K562 (cell line): ENCODE results near the gene ZNF521. TPM values are rescaled to one million over a fixed set of nuclear protein-coding genes. Genes with fewer than 3 reads are reported as not detected.

Experiments
- ATAC-seq: fragments of 200-7000 bp; cut with Tn5 transposase; 3 replicates; pipeline ENCODE4 v1.9.1; 2020; ENCODE audit warnings: moderate library complexity
- BruUV-seq: library from RNA; stranded (reverse); fragments of 400-500 nt; replicated peaks from 2 replicates; lab custom pipeline; 2021; lab: Mats Ljungman, UMichigan
- CTCF ChIA-PET: fragments of 300-600 bp; formaldehyde crosslinking; extraction: SDS; loops from one replicate; lab custom pipeline; 2021; ENCODE audit warnings: low intra/inter-chr PET ratio; lab: Yijun Ruan, JAX
- POLR2A ChIA-PET: fragments of 300-600, 350-650 bp; sonication (Branson Sonifier 250); formaldehyde crosslinking; extraction: SDS; loops from one replicate; lab custom pipeline; 2021; ENCODE audit warnings: antibody characterized with exemption, inconsistent platforms; lab: Yijun Ruan, JAX
- DNase-seq, 4 experiments: peaks; one replicate each; pipeline versions ENCODE4 v3.0.0 to v3.0.0-alpha.2; 2011 to 2018; ENCODE audit warnings: low spot score in 3 of 4, mixed read lengths in 3 of 4; ENCODE audit errors: extremely low read depth in 1 of 4
- FAIRE-seq: peaks from 2 replicates; lab custom pipeline; 2011; peaks lifted over from hg19 to GRCh38; lab: Jason Lieb, UNC
- H2AFZ ChIP-seq: 2 replicates; pipeline ENCODE4 v1.6.0; 2011; ENCODE audit warnings: low read depth, low read length, control low read depth, inconsistent platforms
- H3K27ac ChIP-seq: fragments of 200-600 bp; 3 replicates; pipeline ENCODE4 v1.8.0; 2011; ENCODE audit warnings: low read depth, mild to moderate bottlenecking, control low read depth, inconsistent platforms, low read length, moderate library complexity, mixed read lengths; ENCODE audit errors: extremely low read depth
- H3K27me3 ChIP-seq, 2 experiments: fragments of 300-600 bp in 1 of 2; 2 replicates in 1 of 2; 3 replicates in 1 of 2; pipeline versions ENCODE4 v1.6.0 to v1.8.0; 2011; ENCODE audit warnings: inconsistent platforms in 2 of 2, low read length in 2 of 2, mild to moderate bottlenecking in 1 of 2, mixed read lengths in 1 of 2, moderate library complexity in 1 of 2; ENCODE audit not compliant: control insufficient read depth in 2 of 2, insufficient read depth in 2 of 2
- H3K36me3 ChIP-seq: fragments of 300-600 bp; 3 replicates; pipeline ENCODE4 v1.8.0; 2011; ENCODE audit warnings: mild to moderate bottlenecking, low read length, inconsistent platforms; ENCODE audit not compliant: control insufficient read depth, insufficient read depth
- H3K4me1 ChIP-seq, 2 experiments: fragments of 200-600 bp in 1 of 2; replicated peaks in 1 of 2; 2 replicates in 1 of 2; 3 replicates in 1 of 2; pipeline versions ENCODE4 v1.5.1 to v1.8.0; 2011; ENCODE audit warnings: inconsistent platforms in 2 of 2, low read length in 2 of 2, mild to moderate bottlenecking in 1 of 2, mixed read lengths in 1 of 2, moderate library complexity in 1 of 2; ENCODE audit not compliant: control insufficient read depth in 2 of 2, insufficient read depth in 2 of 2
- H3K4me2 ChIP-seq: 2 replicates; pipeline ENCODE4 v1.6.1; 2011; ENCODE audit warnings: low read length, control low read depth, inconsistent platforms, mixed read lengths; ENCODE audit not compliant: insufficient read depth
- H3K4me3 ChIP-seq: fragments of 200-600 bp; sonication (generic), shearing (Covaris generic); 2 replicates; pipeline ENCODE4 v1.5.1; 2016; ENCODE audit warnings: control low read depth, inconsistent platforms
- H3K79me2 ChIP-seq: fragments of 200-600 bp; 3 replicates; pipeline ENCODE4 v1.8.0; 2011; ENCODE audit warnings: low read length, inconsistent platforms; ENCODE audit not compliant: control insufficient read depth, insufficient read depth
- H3K9ac ChIP-seq, 2 experiments: 2 replicates each; pipeline versions ENCODE4 v1.6.0 to v1.6.1; 2011; ENCODE audit warnings: low read depth in 2 of 2, low read length in 2 of 2, control low read depth in 1 of 2, inconsistent platforms in 1 of 2, mild to moderate bottlenecking in 1 of 2, mixed read lengths in 1 of 2; ENCODE audit not compliant: insufficient read depth in 1 of 2
- H3K9me1 ChIP-seq: one replicate; pipeline ENCODE4 v1.6.0; 2011; ENCODE audit warnings: inconsistent platforms, mild to moderate bottlenecking, low read length, moderate library complexity; ENCODE audit not compliant: control insufficient read depth, insufficient read depth
- H3K9me3 ChIP-seq: replicated peaks from 2 replicates; pipeline ENCODE4 v1.5.1; 2011; ENCODE audit warnings: low read depth, low read length, inconsistent platforms; ENCODE audit not compliant: control insufficient read depth, insufficient read depth
- H4K20me1 ChIP-seq: replicated peaks from 2 replicates; pipeline ENCODE4 v1.6.1; 2011; ENCODE audit warnings: low read length, inconsistent platforms, mixed read lengths; ENCODE audit not compliant: control insufficient read depth, insufficient read depth
- CHD7 ChIP-seq: fragments of 200-600 bp; sonication (generic); IDR thresholded peaks from one replicate; pipeline ENCODE4 v1.6.1; 2012; ENCODE audit warnings: mild to moderate bottlenecking, low read depth, low read length, inconsistent platforms
- MBD1 ChIP-seq: fragments of 250-450 bp; sonication (Bioruptor Pico); IDR thresholded peaks from 2 replicates; pipeline ENCODE4 v1.8.0; 2022; ENCODE audit warnings: inconsistent platforms
- SIN3A ChIP-seq, 2 experiments: fragments of 150-350 bp in 1 of 2; IDR thresholded peaks; 2 replicates each; pipeline ENCODE4 v1.6.1; 2011 to 2016; ENCODE audit warnings: borderline replicate concordance in 2 of 2, low read depth in 2 of 2, low read length in 2 of 2, mild to moderate bottlenecking in 2 of 2, moderate library complexity in 2 of 2; ENCODE audit not compliant: control insufficient read depth in 1 of 2
- ZNF274 ChIP-seq: IDR thresholded peaks from 2 replicates; pipeline ENCODE4 v1.6.1; 2011; ENCODE audit warnings: low read depth, mild to moderate bottlenecking, low read length, moderate library complexity, borderline replicate concordance
- WGBS: fragments of 100-300 bp; shearing (Covaris generic); methylation state at CpG from one replicate; pipeline ENCODE4 v1.1.6; 2016; ENCODE audit warnings: low coverage, mixed read lengths; ENCODE audit not compliant: insufficient coverage; ENCODE audit errors: missing lambda C conversion rate; 5-methylcytosine and 5-hydroxymethylcytosine counted together
- in situ Hi-C: fragments of 300-500 bp; cut with MboI; formaldehyde crosslinking; loops from 4 replicates; pipeline ENCODE4 v1.15.0; 2018; ENCODE audit warnings: inconsistent platforms, mixed read lengths
- intact Hi-C: fragments of 100-400 bp; cut with micrococcal nuclease; formaldehyde crosslinking; loops from 2 replicates; pipeline ENCODE4 v1.14.2; 2022
- polyA plus RNA-seq, 8 experiments: library from polyadenylated mRNA; depleted of rRNA in 4 of 8; stranded (reverse) in 5 of 8; unstranded in 3 of 8; fragments of >200 nt; fragmentation: Nextera tagmentation in 2 of 8; fragmentation: Illumina TruSeq in 1 of 8; extraction: Ambion mirVana in 2 of 8; extraction: Trizol in 1 of 8; gene quantifications; 2 replicates each; pipeline versions ENCODE4 v1.2.1 to v1.2.3, GENCODE V29; 2011 to 2014; ENCODE audit warnings: inconsistent platforms in 1 of 8, missing spikeins in 1 of 8
- total RNA-seq, 7 experiments: library from RNA; depleted of rRNA in 6 of 7; stranded (reverse); fragments of >200 nt in 6 of 7; fragmentation: Illumina TruSeq in 2 of 7; extraction: Trizol in 2 of 7; gene quantifications; 2 replicates each; pipeline versions ENCODE4 v1.2.1 to v1.2.3, GENCODE V29; 2011 to 2021; ENCODE audit warnings: low replicate concordance in 1 of 7

Gene ZNF521
- total and polyA plus RNA-seq, 9 of the 15 experiments (the other 6 are each of a cell fraction or from before 2014, with no cell fraction given): 1.2 to 5.8 (median 1.6) TPM

DNA sequence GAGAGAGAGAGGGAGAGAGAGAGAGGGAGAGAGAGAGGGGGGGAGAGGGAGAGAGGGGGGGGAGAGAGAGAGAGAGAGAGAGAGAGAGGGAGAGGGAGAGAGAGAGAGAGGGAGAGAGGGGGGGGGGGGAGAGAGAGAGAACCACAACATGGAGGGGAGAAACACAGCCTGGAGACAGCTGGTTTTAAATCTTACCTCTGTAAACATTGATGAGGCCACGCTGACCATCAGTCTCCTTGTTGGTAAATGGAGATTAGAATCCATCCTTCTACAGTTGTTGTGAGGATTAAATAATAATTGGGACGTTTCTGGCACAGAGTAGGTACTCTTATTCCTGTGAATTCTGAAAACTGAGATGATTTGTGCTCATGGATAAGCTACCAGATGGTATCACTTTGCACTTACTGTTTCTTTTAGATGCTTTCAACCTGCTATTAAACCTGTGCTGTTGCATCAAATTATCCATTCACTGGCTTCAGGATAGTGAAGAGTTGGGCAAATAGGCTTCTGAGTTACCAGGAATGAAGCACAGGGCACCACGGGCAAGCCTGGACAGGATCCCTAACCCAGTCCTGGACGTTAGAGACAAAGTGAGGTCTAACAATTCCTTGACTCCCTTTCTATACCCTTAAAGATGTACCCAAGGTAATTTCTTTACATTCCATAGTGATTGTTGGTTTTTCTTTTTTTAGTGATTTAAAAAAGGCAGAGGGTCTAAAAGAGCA lies 318.1 kb downstream of the ZNF521 start:
- 0% methylated on average over 4 of the region's 4 CpGs for WGBS
- no peaks in the 10 kb centered on the region for H3K9me1 ChIP-seq
- H2AFZ ChIP-seq: no peak overlapping the region
- in situ Hi-C loops: no loop called here
- ChIA-PET POLR2A (interaction anchor here (1.3 kb wide), 1 partner anchor 11 kb away, joined by 3 read pairs; no protein-coding TSS in a partner anchor), CTCF (no interaction called here)
- H3K9ac ChIP-seq: no peak overlapping the region
- no peaks in the 10 kb centered on the region; the same call in 1 of the 2 replicates for H3K9me3 ChIP-seq
- no peaks in the 10 kb centered on the region for H3K4me1 ChIP-seq
- H3K27me3 ChIP-seq: no peaks in the 10 kb centered on the region
- intact Hi-C loops: no loop called here
- no peak overlapping the region for H3K4me3 ChIP-seq
- H3K79me2 ChIP-seq: no peaks in the 10 kb centered on the region
- no peaks in the 10 kb centered on the region for H4K20me1 ChIP-seq
- DNase-seq (no peak), FAIRE-seq (no peak), ATAC-seq (no peak)
- no peak overlapping the region for H3K27ac ChIP-seq
- BruUV-seq: no TSS peak
- H3K36me3 ChIP-seq: no peaks in the 10 kb centered on the region
- H3K4me2 ChIP-seq: no peak overlapping the region
- TF ChIP-seq SIN3A (IDR thresholded peaks at IDR 0.05; ENCODE audit: borderline replicate concordance in 2 of 2, control insufficient read depth in 1 of 2, low read depth in 2 of 2, low read length in 2 of 2): no peak
- no peak for TF ChIP-seq ZNF274
- TF ChIP-seq CHD7: no peak
- TF ChIP-seq MBD1 (CRISPR knock-in tag): no peak
